Retinal pigment epithelial cell (primary cell): ENCODE measurements around the gene HNMT.
"Not testable (repeated sequence)": the region's sequence is repeated elsewhere in the genome, so short reads cannot be mapped to it uniquely, and the experiment has no call there.

ENCODE experiments used
- DNase-seq: peaks from one replicate; pipeline ENCODE4 v3.0.0-alpha.2; 2010; ENCODE audit warnings: low read depth
- H3K4me3 ChIP-seq: 2 replicates; pipeline ENCODE4 v1.5.1; 2011; ENCODE audit warnings: mild to moderate bottlenecking, low read length, control low read depth, moderate library complexity
- TF ChIP-seq, protein P1 (sequence below): conservative IDR thresholded peaks from 2 replicates; pipeline ENCODE4 v1.5.1; 2011; ENCODE audit warnings: low read depth, low read length, control low read depth, inconsistent platforms

Gene HNMT

DNA sequence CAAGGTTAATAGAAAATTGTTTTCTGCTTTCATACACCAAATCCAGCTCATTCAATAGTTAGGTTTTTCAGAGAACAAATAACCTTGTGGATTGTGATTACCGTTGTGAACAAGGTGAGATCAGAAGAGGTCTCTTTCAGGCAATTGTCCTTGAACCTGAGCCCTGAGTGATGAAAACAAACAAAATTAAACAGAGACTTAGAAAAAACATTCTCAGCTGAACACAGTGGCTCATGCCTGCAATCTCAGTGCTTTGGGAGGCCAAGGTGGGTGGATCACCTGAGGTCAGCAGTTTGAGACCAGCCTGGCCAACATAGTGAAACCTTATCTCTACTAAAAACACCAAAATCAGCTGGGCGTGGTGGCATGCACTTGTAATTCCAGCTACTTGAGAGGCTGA is 68.1 kb downstream of the HNMT start:
- no peak overlapping the region for H3K4me3 ChIP-seq
- no peak for DNase-seq
- TF ChIP-seq, protein P1, sequence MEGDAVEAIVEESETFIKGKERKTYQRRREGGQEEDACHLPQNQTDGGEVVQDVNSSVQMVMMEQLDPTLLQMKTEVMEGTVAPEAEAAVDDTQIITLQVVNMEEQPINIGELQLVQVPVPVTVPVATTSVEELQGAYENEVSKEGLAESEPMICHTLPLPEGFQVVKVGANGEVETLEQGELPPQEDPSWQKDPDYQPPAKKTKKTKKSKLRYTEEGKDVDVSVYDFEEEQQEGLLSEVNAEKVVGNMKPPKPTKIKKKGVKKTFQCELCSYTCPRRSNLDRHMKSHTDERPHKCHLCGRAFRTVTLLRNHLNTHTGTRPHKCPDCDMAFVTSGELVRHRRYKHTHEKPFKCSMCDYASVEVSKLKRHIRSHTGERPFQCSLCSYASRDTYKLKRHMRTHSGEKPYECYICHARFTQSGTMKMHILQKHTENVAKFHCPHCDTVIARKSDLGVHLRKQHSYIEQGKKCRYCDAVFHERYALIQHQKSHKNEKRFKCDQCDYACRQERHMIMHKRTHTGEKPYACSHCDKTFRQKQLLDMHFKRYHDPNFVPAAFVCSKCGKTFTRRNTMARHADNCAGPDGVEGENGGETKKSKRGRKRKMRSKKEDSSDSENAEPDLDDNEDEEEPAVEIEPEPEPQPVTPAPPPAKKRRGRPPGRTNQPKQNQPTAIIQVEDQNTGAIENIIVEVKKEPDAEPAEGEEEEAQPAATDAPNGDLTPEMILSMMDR: no peak

DNA sequence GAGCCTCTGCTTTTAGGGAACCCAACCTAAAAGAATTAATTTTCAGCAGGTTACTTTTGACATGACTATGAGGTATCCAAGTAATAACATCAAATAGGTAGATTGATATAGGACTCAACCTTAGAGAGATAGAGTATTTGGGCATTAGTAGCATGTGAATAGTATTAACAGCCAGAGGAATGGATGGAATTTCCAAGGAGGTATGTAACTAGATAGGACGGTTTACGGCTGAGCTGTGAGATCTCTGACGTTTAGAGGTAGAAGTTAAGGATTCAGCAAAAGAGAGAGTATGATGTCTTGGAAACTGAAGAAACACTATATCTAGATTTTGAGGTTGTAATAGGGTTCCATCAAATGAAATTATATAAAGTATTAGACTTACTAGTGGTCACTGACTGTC is 70.3 kb downstream of the HNMT start:
- TF ChIP-seq, protein P1: no peak
- H3K4me3 ChIP-seq: no peak overlapping the region
- no peak for DNase-seq

DNA sequence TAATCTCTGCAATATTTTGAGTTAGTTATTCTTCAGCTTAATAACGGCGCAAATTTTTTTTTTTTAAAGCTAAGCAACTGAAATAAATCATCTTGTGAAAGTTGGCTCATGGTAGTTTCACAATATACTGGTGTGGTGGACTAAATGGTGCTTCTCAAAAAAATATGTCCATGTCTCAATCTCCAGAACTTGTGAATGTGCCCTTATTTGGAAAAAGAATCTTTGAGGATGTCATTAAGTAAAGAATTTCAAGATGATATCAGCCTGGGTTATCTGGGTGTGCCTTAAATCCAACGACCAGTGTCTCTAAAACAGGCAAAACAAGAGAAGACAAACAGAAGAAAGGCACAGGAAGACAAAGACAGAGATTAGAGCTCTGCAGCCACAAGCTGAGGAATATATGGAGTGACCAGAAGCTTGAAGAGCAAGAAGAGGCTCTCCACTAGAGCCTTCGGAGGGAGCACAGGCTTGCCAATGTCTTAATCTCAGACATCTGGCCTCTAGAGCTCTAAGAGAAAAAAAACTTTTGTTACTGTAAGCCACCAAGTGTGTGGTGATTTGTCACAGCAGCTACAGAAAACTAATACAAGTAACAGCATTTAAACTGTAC is 71.4 kb downstream of the HNMT start:
- no peak overlapping the region for H3K4me3 ChIP-seq
- DNase-seq: no peak
- TF ChIP-seq, protein P1: no peak

DNA sequence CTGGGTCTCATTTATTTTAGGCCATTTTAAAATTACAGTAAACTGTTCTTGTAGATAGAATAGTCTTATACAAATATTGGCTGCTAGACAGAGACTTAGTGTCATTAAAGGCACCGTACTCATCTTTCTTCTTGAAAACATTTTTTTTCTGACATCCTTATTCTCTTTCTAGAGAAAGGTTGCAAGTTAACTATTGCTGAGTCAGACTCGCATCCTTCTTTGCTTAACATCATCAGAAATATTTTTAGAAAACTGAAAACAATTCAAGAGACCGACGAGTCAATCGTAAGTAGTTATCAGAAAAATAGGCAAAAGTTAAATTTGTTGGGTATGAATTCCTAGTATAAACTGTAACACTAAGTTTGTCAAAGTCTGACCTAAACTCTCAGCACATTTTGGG is 72.2 kb downstream of the HNMT start:
- no peak overlapping the region for H3K4me3 ChIP-seq
- no peak for DNase-seq
- TF ChIP-seq, protein P1: no peak

DNA sequence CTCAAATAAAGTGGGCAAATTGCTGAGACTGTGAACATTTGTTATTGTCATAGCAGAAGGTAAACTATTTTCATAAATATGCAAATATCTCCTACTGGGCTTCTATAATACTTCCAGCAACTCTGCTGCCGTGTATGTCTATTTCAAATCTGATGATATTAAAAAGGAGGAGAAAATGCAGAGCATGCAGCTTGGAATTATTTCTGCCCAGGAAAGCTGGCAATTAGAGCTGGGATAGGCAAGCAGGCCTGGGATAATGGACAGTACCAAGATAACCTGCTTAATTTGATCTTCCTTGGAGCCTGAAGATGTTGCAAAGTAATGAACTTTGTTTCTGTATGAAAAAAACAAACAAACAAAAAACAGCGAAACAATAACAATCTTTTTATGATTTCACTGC is 72.8 kb downstream of the HNMT start:
- H3K4me3 ChIP-seq: no peak overlapping the region
- TF ChIP-seq, protein P1: no peak
- DNase-seq: no peak

DNA sequence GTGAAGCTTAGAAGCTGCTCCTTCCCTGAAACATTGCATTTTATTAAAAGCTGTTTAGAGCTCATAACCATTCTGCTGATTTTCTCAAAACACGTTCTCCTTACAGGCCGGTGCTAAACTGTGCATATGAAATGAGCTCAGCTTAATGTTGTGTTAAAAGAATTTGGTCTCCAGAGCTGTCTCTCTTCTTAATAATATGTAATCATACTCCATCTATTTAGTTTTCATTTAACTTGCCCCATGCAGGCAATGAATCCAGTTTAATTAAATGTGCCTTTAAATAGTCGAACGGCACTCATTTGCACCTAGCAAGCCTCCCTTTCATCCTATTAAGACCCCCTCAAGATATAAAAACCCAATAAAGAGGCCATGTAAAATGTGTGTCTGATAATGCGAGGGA is 76.3 kb downstream of the HNMT start:
- no peak for DNase-seq
- no peak overlapping the region for H3K4me3 ChIP-seq
- TF ChIP-seq, protein P1: no peak

DNA sequence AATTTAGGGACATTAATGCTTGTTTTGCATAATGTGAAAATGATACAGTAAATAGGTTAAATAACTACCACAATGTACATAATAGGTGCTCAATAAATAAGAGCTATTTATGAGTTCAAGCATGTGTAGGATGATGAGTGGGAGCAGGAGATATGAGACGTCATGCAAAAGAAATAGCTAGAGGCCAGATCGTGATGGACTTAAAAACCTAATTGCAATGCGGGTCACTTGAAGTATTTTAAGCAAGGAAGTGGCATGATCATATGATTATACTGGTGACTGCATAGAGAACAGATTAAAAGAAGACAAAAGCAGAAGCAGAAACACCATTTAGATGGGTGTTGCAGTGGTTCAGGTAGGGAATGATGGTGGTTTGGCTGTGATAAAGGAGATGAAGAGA is 78.0 kb downstream of the HNMT start:
- DNase-seq: no peak
- TF ChIP-seq, protein P1: no peak
- no peak overlapping the region for H3K4me3 ChIP-seq

DNA sequence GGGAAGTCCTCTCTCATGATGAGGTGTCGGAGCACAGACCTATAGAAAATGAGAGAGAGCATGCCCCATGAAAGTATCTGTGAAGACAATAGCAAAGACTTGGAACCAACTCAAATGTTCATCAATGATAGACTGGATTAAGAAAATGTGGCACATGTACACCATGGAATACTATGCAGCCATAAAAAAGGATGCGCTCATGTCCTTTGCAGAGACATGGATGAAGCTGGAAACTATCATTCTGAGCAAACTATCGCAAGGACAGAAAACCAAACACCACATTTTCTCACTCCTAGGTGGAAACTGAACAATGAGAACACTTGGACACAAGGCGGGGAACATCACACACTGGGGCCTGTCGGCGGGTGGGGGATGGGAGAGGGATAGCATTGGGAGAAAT is 79.3 kb downstream of the HNMT start:
- not testable (repeated sequence) for H3K4me3 ChIP-seq, DNase-seq
